Fibroblast of mammary gland (primary cell): ENCODE measurements around the gene SLC25A51.
A peak's percentile ranks its signal among the peaks of the same experiment; 100 is the strongest.

Source experiments
- DNase-seq: peaks from one replicate; pipeline ENCODE4 v3.0.0-alpha.2; 2010; ENCODE audit warnings: low read depth
- H3K4me3 ChIP-seq: 2 replicates; pipeline ENCODE4 v1.5.1; 2011; ENCODE audit warnings: low read depth, mild to moderate bottlenecking, low read length, moderate library complexity; ENCODE audit not compliant: control insufficient read depth
- CTCF ChIP-seq: conservative IDR thresholded peaks from 2 replicates; pipeline ENCODE4 v1.5.1; 2011; ENCODE audit warnings: low read depth, low read length, inconsistent platforms; ENCODE audit not compliant: control insufficient read depth, insufficient read depth

SLC25A51 gene

GRCh38 chr9:37948417-37948980 is 44.6 kb upstream of the SLC25A51 start:
- no peak for TF ChIP-seq CTCF
- H3K4me3 ChIP-seq: no peak overlapping the region
- DNase-seq: no peak

- peak; percentile 76 for DNase-seq
- no peak overlapping the region for H3K4me3 ChIP-seq
- no peak for TF ChIP-seq CTCF
Measured at GRCh38 chr9:37947977-37948376, 44.0 kb upstream of the SLC25A51 start.

GRCh38 chr9:37947471-37947870 is 43.5 kb upstream of the SLC25A51 start:
- no peak for TF ChIP-seq CTCF
- H3K4me3 ChIP-seq: no peak overlapping the region
- no peak for DNase-seq

GRCh38 chr9:37946971-37947370 is 43.0 kb upstream of the SLC25A51 start:
- no peak for TF ChIP-seq CTCF
- no peak overlapping the region for H3K4me3 ChIP-seq
- DNase-seq: no peak

GRCh38 chr9:37946041-37946440 is 42.1 kb upstream of the SLC25A51 start:
- TF ChIP-seq CTCF: no peak
- no peak for DNase-seq
- H3K4me3 ChIP-seq: no peak overlapping the region

GRCh38 chr9:37944671-37945481 is 40.9 kb upstream of the SLC25A51 start:
- no peak for TF ChIP-seq CTCF
- H3K4me3 ChIP-seq: no peak overlapping the region
- peak; percentile 15 for DNase-seq
